Stimulated activated CD4-positive, alpha-beta T cell treated with anti-CD3 and anti-CD28 coated beads, Interleukin-15, amount 100 ng/mL, for 24 hours (primary cell): ENCODE measurements around the gene DHX30.
"Not testable (repeated sequence)": the region's sequence is repeated elsewhere in the genome, so short reads cannot be mapped to it uniquely, and the experiment has no call there.

Experiments used
- DNase-seq: peaks from one replicate; pipeline ENCODE4 v3.0.0-alpha.2; 2020

The DHX30 gene

GRCh38 chr3:47854720-47855455 lies 52.0 kb downstream of the DHX30 start:
- DNase-seq = no peak

GRCh38 chr3:47855461-47856383 lies 52.8 kb downstream of the DHX30 start:
- no peak for DNase-seq

- no peak for DNase-seq
Measured at GRCh38 chr3:47856669-47857068, 53.7 kb downstream of the DHX30 start.

- DNase-seq = no peak
Measured at GRCh38 chr3:47857151-47857550, 54.2 kb downstream of the DHX30 start.

GRCh38 chr3:47859956-47860605 lies 57.1 kb downstream of the DHX30 start:
- no peak for DNase-seq

- DNase-seq = no peak
Measured at GRCh38 chr3:47863391-47864128, 60.6 kb downstream of the DHX30 start.

GRCh38 chr3:47865192-47865591 lies 62.3 kb downstream of the DHX30 start:
- no peak for DNase-seq

GRCh38 chr3:47867451-47868044 lies 64.6 kb downstream of the DHX30 start:
- DNase-seq = no peak

- no peak for DNase-seq
Measured at GRCh38 chr3:47868306-47868705, 65.4 kb downstream of the DHX30 start.

GRCh38 chr3:47870156-47870555 lies 67.2 kb downstream of the DHX30 start:
- DNase-seq = no peak

- DNase-seq = no peak
Measured at GRCh38 chr3:47870702-47871260, 67.8 kb downstream of the DHX30 start.

- no peak for DNase-seq
Measured at GRCh38 chr3:47871389-47871788, 68.5 kb downstream of the DHX30 start.

- no peak for DNase-seq
Measured at GRCh38 chr3:47872916-47873315, 70.0 kb downstream of the DHX30 start.

- no peak for DNase-seq
Measured at GRCh38 chr3:47874438-47874837, 71.5 kb downstream of the DHX30 start.

- DNase-seq = no peak
Measured at GRCh38 chr3:47874913-47875312, 72.0 kb downstream of the DHX30 start.

GRCh38 chr3:47877290-47877689 lies 74.4 kb downstream of the DHX30 start:
- no peak for DNase-seq

GRCh38 chr3:47877719-47878118 lies 74.8 kb downstream of the DHX30 start:
- DNase-seq = no peak

GRCh38 chr3:47882338-47882737 lies 79.4 kb downstream of the DHX30 start:
- DNase-seq = no peak

GRCh38 chr3:47884603-47885002 lies 81.7 kb downstream of the DHX30 start:
- DNase-seq = no peak

- DNase-seq = no peak
Measured at GRCh38 chr3:47885168-47885567, 82.2 kb downstream of the DHX30 start.

GRCh38 chr3:47887991-47888390 lies 85.1 kb downstream of the DHX30 start:
- not testable (repeated sequence) for DNase-seq
